GM18526 (cell line): ENCODE measurements around the gene LXN.
A peak's percentile ranks its signal among the peaks of the same experiment; 100 is the strongest.

ENCODE experiments used
- POLR2A ChIP-seq: IDR thresholded peaks from 3 replicates; pipeline ENCODE4 v1.6.1; 2011; ENCODE audit not compliant: insufficient read length; ENCODE audit errors: extremely low read depth

Gene LXN

DNA sequence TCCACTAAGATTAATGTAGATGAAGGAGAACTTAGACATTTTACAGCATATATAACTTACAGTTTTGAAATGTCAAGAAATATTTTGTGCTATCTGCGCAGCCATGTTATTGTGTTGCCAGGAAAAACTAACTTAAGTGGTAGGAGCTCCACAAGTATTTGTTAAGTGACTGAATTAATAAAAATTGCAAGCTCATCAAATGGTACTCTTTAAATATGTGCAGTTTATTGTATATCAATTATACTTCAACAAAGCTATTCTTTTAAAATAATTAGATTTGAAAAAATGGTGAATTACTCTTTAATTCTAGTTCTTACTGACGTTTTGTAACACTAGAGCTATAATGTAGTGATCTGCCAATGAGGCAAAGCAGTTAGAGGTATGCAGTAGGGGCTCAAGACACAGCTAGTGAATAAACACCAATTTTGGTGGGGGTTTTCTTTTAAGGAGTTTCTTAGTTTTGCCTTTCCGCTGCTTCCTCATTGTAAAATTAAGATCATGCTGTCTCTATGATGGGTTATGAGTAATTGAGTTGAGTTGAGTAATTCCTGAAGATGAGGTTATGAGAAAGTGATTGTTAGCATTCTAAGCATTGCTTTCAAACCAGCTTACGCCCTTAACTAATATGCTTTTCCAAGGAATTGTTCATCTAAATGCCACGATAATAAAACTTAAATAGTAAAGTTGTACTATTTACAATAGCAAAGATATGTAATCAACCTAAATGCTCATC, 10.9 kb upstream of the LXN start:
- no peak for TF ChIP-seq POLR2A

DNA sequence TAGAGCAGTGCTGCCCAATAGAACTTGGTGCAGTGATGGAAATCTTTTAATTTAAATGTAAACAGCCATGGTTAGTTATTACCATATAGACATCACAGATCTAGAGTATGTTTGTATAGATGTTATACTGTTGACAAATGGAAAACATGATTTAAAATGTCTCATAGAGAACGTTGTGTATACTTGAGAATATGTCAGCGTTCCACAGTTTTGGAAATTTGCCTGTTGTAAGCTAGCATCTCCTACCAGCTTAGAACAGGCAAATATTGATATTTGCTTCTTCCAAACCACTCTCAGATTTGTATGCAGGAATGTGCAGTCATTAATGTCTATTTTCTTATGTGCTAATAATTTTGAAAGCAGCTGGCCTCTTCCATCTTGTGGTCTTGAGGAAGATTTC, 8.4 kb upstream of the LXN start:
- no peak for TF ChIP-seq POLR2A

DNA sequence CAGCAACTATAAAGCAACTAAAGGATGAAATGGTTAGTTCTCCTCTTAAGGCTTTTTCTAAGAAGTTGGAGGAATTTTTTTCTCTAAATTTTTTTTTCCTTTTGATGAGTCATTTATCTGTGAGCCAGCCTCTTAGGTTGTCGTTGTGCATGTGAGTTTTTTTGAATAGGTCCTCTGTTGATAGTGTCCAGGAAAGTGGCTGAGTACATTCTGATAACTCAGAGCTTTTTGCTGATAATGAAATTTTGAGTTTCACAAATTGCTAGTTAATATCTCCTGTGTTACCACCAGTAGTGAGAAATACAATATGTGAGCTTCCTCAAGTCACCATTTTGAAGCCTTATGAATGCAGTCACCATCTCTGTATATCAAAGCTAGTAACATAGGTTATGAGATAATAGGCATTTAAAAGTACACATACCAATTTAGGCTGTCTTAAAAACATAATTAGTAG, 7.1 kb upstream of the LXN start:
- no peak for TF ChIP-seq POLR2A

DNA sequence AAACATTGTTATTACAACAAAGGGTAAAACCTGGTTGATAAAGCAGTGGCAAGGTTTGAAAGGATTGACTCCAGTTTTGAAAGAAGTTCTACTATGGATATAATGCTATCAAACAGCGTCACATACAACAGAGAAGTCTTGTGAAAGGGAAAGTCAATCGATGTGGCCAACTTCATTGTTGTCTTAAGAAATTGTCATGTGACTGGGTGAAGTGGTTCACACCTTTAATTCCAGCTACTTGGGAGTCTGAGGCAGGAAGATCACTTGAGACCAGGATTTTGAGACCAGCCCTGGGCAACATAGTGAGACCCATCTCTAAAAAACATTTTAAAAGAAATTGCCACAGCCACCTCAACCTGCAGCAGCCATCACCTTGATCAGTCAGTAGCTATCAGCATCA, 6.2 kb upstream of the LXN start:
- TF ChIP-seq POLR2A, result no peak

DNA sequence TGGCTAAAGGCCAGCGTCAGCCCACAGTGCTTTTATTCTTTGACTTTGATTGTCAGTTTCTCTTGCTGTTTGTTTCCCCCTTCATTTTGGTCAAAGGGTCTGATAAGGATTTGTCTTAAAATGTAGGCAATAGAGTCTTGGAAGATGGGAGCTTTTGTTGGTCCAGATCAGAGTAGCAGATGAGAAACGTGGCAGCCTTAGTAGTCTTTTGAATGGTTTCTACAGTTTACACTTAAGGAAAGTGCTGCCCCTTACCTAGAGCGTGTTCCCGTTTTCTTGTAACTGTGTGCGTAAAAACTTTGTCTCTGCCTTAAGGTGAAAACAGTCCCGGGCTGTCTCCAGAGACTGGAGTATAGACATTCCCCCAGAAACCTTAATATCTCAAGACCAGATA, 630 bp downstream of the LXN start:
- no peak for TF ChIP-seq POLR2A

DNA sequence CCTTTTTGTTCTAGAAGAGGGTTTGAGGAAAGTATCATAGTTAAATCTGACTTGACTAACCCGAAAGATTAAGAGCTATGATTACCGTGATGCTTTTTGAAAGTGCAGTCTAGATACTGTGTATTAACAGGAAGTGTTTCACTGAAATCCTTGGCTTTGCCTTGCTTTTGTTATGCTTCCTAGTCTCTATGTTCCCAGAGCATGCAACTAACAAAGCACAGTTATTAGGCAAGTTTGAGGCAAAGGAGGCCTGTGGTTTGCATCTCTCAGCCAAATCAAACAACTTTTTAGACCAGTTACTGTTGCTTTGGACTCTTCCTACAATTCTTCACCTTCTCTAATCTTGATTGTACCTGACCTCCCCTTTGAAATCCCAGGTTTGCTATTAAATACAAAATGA, 3.9 kb downstream of the LXN start:
- no peak for TF ChIP-seq POLR2A

DNA sequence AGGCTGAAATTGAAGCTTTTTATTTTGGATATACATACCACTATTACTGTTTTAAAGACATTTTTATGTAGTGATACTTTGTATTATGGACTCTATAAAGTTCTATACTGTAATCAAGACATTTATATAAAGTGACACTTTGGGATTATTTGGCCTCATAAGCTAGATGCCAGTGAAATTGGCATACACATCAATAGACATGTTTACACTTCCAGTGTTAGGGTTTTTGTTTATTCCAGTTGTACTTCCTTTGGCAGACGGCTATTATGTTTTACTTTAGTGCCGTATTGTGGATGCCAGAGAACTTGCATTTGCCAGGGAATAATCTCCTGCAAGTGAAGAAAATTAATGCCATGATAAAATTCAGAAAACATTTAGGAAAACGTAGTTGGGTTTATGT, 6.0 kb downstream of the LXN start:
- TF ChIP-seq POLR2A, result no peak

DNA sequence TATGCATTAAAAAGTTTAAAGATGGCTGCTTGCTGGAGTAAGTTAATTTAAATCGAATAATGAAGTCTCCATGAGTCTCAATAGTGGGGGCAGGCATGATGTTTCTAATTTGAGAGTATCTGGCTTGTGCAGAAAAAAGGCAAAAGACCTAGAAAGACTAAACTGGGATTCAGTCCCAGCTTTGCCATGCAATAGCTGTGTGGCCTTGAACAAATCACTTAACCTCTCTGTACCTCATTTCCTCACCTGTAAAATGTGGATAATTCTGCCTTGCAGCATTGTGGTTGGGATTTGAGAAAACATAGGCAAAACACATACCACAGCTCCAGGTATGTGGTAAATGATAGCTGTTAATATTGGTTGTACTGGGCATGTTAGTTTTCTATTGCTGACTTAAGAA, 8.6 kb downstream of the LXN start:
- no peak for TF ChIP-seq POLR2A

DNA sequence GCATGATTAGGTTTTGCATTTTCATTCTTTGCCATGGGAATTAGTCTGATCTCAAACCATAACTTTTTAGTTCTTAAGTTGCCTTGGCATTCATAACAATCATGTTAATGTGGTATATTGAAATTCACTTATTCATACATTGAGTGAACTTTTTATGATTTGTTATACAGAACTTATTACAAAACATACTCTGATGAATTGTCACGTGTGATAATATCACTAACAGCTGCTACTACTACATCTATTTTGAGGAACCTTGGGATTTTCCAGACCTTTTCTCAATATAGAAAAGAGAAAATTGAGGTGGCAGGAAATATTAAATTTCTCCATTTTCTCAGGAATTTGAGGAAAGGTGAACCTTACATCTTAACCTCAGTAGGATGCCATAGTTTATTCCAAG, 9.2 kb downstream of the LXN start:
- no peak for TF ChIP-seq POLR2A

DNA sequence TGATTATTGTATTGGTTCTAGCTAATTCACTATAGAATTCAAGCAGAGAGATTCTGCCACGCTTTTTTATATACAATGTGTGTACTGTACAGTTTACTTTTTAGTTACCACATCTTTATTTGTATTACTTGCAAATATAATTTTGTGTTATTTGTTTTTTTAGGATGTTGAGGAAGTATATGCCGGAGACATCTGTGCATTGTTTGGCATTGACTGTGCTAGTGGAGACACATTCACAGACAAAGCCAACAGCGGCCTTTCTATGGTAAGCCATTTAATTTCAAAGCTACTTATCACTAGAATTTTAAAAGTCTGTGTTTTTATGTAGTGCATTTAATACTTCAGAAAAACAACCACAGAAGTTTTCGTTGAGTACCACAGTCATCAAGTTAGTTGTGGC, 11.7 kb downstream of the LXN start:
- no peak for TF ChIP-seq POLR2A

DNA sequence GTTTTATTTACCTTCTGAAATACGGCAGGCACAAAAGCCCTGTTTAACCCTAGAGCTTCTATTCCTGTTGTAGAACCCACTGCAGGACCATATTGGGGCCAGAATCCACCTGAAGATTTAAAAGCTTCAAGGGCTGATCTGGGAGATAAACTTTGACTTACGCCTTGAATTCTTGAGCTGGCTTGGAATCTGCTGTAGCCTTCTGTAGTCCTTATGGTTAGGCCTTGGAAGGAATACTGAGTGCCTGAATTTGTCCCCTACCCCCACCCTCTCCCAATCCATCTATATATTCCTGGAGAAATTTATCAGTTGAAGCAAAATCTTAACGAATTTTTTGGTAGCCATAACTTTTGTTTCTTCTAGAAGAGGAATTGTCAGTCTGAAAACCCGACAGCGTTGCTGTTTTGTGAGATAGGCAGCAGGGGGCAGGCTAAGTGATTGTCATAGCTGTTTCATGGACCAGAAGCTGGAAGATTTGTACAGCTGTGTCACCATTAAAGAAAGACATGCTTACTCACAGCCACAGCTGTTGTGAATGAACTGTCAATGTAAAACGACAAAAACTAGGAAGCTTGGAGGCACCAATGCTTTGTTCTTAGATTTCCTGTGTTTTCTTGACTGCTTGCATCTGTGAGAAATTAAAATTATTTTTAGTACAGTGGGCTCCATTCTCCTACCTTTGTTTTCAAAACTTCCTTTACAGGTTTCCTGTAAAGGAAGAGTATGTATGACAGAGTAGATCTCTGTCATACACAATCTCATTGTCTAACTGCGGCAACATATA, 12.8 kb downstream of the LXN start:
- TF ChIP-seq POLR2A, result no peak

DNA sequence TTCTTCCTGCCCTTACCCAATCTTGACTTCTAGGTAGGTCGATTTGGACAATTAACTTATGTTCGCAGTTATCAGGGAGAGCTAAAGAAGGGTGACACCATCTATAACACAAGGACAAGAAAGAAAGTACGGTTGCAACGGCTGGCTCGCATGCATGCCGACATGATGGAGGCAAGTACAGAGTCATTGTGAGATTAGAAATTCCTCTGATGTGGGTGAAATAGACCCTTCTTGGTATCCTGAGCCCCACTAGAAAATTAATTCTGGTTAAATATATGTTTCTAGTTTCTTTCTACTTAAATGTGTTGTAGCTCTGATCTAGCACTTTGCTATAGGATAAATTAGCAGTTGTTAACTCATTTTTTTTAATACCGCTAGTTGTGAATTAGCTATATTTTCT, 13.6 kb downstream of the LXN start:
- TF ChIP-seq POLR2A, result no peak

DNA sequence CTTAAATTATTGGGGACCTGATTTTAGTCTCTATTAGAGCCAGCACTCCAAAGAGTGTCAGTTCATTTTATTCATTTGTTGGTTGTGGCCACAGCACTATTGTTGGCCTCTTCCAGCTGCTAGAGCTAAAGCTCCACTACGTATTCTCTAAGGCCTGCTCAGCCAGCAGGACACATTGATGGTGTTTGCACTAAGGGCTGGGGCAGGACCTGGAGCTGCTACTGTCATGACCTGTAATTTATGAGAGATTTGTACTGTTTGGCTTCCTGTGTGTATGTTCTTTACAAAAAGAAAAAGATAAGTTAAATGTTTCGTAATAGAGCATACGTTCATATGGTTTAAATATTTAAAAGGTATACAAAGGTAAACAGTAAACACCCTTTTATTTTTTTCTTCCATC, 20.0 kb downstream of the LXN start:
- TF ChIP-seq POLR2A, result no peak

DNA sequence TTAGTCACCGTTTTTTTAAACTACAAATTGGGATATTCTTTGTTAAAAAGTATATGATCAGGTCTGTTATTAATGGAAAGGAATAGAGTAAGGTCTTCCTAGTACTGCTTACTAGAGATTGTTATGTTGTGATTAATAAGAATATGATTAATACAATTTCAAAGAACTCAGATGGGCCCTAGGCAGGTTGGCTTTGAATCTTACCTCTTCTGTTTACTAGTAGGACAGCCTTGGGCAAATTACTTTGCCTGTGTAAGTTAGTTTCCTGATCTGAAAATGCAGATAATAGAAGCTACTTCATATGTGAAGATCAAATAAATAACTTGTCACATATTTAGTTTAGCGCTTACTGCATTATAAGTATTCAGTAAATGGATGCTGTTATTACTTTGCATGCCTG, 21.3 kb downstream of the LXN start:
- no peak for TF ChIP-seq POLR2A

DNA sequence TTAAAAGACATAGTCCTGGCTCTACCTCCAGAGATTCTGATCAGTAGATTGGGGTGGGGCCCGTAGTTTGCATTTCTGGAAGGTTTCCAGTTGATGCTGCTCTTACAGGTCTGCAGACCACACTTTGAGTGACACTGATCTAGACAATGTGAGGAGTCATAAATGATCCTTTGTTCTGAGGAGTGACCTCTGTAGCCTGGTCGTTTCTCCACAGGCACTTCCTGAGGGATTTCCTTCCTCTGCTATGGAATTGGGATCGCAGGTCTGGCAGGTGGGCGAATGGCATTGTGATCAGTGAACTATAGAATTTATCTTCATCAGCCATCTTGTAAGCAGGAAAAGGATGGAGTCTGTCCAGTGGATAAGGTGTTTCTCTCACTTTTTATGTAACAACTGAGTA, 22.7 kb downstream of the LXN start:
- TF ChIP-seq POLR2A, result no peak

DNA sequence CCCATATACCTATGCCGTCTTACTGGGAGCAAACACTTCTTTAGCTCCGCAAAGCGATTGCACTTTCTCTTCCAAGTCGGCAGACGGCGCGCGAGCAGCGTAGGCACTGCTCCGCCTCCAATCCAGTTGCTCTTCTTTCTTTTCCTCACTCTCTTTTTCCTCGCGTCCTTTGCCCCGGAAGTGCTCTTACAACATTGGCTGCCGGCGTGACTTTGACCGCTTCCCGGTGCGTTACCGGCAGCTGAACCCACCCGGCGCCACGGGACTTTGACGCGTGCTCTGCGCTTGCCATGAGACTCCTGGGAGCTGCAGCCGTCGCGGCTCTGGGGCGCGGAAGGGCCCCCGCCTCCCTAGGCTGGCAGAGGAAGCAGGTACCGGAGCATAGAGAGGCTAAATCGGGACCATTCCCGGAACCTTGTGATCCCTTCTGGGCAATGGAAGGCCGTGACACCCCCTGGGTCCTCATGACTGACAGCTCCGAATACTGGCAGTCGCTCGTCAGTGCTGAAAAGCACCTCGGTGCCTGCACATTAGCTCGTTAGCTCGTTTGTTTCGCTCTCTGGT, 28.0 kb downstream of the LXN start, which contains the start of gene GFM1:
GFM1 (plus strand) TSS at position 183 of the 564 bp plus-strand sequence; CDS start at position 291, 108 bp downstream.
- peak; percentile 67 for TF ChIP-seq POLR2A
